Stimulated activated CD4-positive, alpha-beta T cell treated with anti-CD3 and anti-CD28 coated beads, TNF-alpha, amount 100 ng/mL, for 1 hour (primary cell): ENCODE data around the gene SLC4A11.
A peak's percentile ranks its signal among the peaks of the same experiment; 100 is the strongest.

Experiments
- DNase-seq, 3 donors: peaks; one replicate each; pipeline ENCODE4 v3.0.0-alpha.2; 2020; ENCODE audit warnings: low read depth in 3 of 3, low spot score in 1 of 3

SLC4A11 gene

GRCh38 chr20:3239026-3239866 is at the start of gene SLC4A11:
Gene SLC4A11, minus strand, starts transcription at chr20:3239190. Its CDS starts 53 bp downstream, at chr20:3239137.
- DNase-seq = peak in 1 of 3 donors; percentile 27

- no peak for DNase-seq
Measured at GRCh38 chr20:3283222-3283820, 44.3 kb upstream of the SLC4A11 start.

- no peak for DNase-seq
Measured at GRCh38 chr20:3282271-3283221, 43.6 kb upstream of the SLC4A11 start.

- no peak for DNase-seq
Measured at GRCh38 chr20:3281437-3281836, 42.4 kb upstream of the SLC4A11 start.

- no peak for DNase-seq
Measured at GRCh38 chr20:3279761-3280160, 40.8 kb upstream of the SLC4A11 start.

GRCh38 chr20:3277686-3278465 is 38.9 kb upstream of the SLC4A11 start:
- DNase-seq = no peak

GRCh38 chr20:3276680-3277015 is 37.7 kb upstream of the SLC4A11 start:
- DNase-seq = no peak

GRCh38 chr20:3275966-3276679 is 37.1 kb upstream of the SLC4A11 start:
- no peak for DNase-seq

GRCh38 chr20:3275064-3275935 is 36.3 kb upstream of the SLC4A11 start:
- no peak for DNase-seq

GRCh38 chr20:3273371-3273770 is 34.4 kb upstream of the SLC4A11 start:
- no peak for DNase-seq

GRCh38 chr20:3270051-3270450 is 31.1 kb upstream of the SLC4A11 start:
- DNase-seq = no peak

- DNase-seq = no peak
Measured at GRCh38 chr20:3262566-3262965, 23.6 kb upstream of the SLC4A11 start.

GRCh38 chr20:3258429-3258828 is 19.4 kb upstream of the SLC4A11 start:
- DNase-seq = no peak

- no peak for DNase-seq
Measured at GRCh38 chr20:3255728-3256127, 16.7 kb upstream of the SLC4A11 start.

GRCh38 chr20:3251806-3252205 is 12.8 kb upstream of the SLC4A11 start:
- DNase-seq = no peak

- DNase-seq = no peak
Measured at GRCh38 chr20:3250091-3250504, 11.1 kb upstream of the SLC4A11 start.

GRCh38 chr20:3248993-3249347 is 10.0 kb upstream of the SLC4A11 start:
- DNase-seq = no peak

GRCh38 chr20:3248167-3248992 is 9.4 kb upstream of the SLC4A11 start:
- DNase-seq = no peak
